ENCODE data around the gene FANCE. TPM values are rescaled to one million over a fixed set of nuclear protein-coding genes. Genes with fewer than 3 reads are reported as not detected.

FANCE gene
- total RNA-seq, 1 donor from 2014 or later = 33.4 TPM

- no peak for DNase-seq
- H3K27ac Mint-ChIP-seq (ENCODE audit: unreplicated experiment) = no peak overlapping the region
- TF ChIP-seq, protein P1, sequence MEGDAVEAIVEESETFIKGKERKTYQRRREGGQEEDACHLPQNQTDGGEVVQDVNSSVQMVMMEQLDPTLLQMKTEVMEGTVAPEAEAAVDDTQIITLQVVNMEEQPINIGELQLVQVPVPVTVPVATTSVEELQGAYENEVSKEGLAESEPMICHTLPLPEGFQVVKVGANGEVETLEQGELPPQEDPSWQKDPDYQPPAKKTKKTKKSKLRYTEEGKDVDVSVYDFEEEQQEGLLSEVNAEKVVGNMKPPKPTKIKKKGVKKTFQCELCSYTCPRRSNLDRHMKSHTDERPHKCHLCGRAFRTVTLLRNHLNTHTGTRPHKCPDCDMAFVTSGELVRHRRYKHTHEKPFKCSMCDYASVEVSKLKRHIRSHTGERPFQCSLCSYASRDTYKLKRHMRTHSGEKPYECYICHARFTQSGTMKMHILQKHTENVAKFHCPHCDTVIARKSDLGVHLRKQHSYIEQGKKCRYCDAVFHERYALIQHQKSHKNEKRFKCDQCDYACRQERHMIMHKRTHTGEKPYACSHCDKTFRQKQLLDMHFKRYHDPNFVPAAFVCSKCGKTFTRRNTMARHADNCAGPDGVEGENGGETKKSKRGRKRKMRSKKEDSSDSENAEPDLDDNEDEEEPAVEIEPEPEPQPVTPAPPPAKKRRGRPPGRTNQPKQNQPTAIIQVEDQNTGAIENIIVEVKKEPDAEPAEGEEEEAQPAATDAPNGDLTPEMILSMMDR (IDR thresholded peaks at IDR 0.05; ENCODE audit: partially characterized antibody, unreplicated experiment) = no peak
- peaks cover 2% of the 10 kb centered on the region for H3K9me3 Mint-ChIP-seq (ENCODE audit: unreplicated experiment)
- H3K27me3 Mint-ChIP-seq (ENCODE audit: unreplicated experiment) = peaks cover 3% of the 10 kb centered on the region
- no peaks in the 10 kb centered on the region for H3K36me3 Mint-ChIP-seq (ENCODE audit: unreplicated experiment)
- H3K4me1 Mint-ChIP-seq (ENCODE audit: low read depth, unreplicated experiment) = peaks cover 9% of the 10 kb centered on the region
- H3K4me3 Mint-ChIP-seq (ENCODE audit: unreplicated experiment) = no peak overlapping the region
Measured at GRCh38 chr6:35478259-35478658, 26.1 kb downstream of the FANCE start.

DNA sequence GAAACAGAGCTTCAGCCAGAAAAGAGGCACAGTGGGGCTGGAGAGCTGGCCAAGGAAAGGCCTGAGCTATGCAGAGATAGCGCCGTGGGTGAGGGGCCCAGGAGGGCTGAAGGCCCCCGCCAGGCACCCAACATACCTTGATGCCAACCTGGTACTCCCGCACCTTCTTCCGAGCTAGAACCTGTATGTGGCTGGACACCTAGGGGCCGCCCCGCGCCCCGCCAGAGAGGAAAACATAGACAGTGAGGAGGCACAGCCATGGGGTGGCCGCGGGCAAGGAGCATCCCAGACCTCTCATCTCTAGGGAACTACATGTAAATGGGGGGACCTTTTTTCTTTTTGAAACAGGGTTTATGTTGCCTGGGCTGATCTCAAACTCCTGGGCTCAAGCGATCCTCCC, 28.0 kb downstream of the FANCE start:
- no peak for DNase-seq
- Mint-ChIP-seq H3K36me3 (ENCODE audit: unreplicated experiment) (no peaks in the 10 kb centered on the region), H3K27me3 (ENCODE audit: unreplicated experiment) (peaks cover 6% of the 10 kb centered on the region), H3K27ac (ENCODE audit: unreplicated experiment) (no peak overlapping the region), H3K4me3 (ENCODE audit: unreplicated experiment) (no peak overlapping the region), H3K4me1 (ENCODE audit: low read depth, unreplicated experiment) (peaks cover 7% of the 10 kb centered on the region), H3K9me3 (ENCODE audit: unreplicated experiment) (peaks cover 2% of the 10 kb centered on the region)
- TF ChIP-seq, protein P1 (IDR thresholded peaks at IDR 0.05; ENCODE audit: partially characterized antibody, unreplicated experiment) = no peak

DNA sequence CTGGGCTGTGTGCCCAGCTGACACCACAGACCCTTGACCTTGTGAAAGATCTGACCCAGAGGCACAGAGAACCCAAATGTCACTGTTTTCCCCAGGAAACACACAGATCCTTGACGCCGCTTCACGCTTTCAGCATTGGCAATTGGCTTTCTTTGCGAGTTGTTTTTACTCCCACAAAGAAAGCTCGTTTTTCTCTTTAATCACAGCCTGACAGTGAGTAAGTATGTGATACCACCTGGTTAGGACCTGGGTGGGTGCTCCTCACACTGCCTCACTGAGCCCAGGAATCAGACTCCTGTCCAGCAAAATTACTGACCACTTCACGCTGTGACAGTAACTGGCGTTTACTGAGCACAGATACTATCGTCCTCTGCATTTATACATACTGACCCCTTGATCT, 29.1 kb downstream of the FANCE start:
- Mint-ChIP-seq H3K36me3 (ENCODE audit: unreplicated experiment) (no peaks in the 10 kb centered on the region), H3K27ac (ENCODE audit: unreplicated experiment) (no peak overlapping the region)

DNA sequence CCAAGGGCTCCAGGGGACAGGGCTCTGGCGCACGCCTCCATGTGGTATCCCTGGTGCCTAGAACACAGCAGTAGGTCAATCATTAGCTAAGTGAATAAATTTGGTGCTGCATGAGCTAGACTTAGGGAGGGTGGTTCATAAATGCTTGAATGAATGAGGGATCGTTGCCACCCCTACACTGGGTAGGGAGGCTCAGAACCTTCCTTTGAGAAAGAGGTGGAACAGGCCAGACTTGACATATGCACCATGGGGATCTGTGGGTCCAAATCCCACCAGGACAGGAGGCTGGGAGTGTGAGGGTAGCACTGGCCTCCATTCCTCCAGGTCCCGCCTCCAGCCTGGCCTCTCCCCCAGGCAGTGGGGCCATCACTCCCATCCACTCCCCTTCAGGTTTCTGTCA, 30.9 kb downstream of the FANCE start:
- H3K36me3 Mint-ChIP-seq (ENCODE audit: unreplicated experiment) = no peaks in the 10 kb centered on the region
- TF ChIP-seq, protein P1 (IDR thresholded peaks at IDR 0.05; ENCODE audit: partially characterized antibody, unreplicated experiment) = no peak

More for the DNA sequence above, 29.1 kb downstream of the FANCE start:
- Mint-ChIP-seq H3K27me3 (ENCODE audit: unreplicated experiment) (peaks cover 6% of the 10 kb centered on the region), H3K9me3 (ENCODE audit: unreplicated experiment) (peaks cover 2% of the 10 kb centered on the region), H3K4me3 (ENCODE audit: unreplicated experiment) (peak overlapping the region; percentile 18), H3K4me1 (ENCODE audit: low read depth, unreplicated experiment) (peaks cover 7% of the 10 kb centered on the region)
- no peak for DNase-seq
- TF ChIP-seq, protein P1 (IDR thresholded peaks at IDR 0.05; ENCODE audit: partially characterized antibody, unreplicated experiment) = no peak

DNA sequence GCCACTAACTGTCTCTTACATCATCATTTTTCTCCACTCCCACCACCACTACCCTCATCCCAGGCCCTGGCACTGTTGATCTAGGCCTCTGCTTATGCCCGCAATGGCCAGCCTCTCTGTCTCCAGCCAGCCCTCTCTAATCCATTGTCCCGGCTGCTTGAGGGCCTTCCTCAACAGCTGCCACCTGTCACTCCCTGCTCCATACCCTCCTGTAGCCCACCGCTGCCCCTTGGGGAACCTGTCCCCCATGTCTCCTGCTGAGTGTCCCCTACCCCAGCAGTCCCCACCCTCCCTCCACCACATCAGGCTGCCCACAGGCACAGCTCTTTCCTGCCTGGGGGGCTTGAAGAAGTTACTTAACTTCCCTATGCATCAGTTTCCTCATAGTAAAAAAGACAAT, 31.4 kb downstream of the FANCE start:
- TF ChIP-seq, protein P1 (IDR thresholded peaks at IDR 0.05; ENCODE audit: partially characterized antibody, unreplicated experiment) = no peak
- Mint-ChIP-seq H3K27me3 (ENCODE audit: unreplicated experiment) (peaks cover 6% of the 10 kb centered on the region), H3K36me3 (ENCODE audit: unreplicated experiment) (no peaks in the 10 kb centered on the region), H3K4me3 (ENCODE audit: unreplicated experiment) (no peak overlapping the region), H3K9me3 (ENCODE audit: unreplicated experiment) (peaks cover 2% of the 10 kb centered on the region), H3K27ac (ENCODE audit: unreplicated experiment) (peak overlapping the region; percentile 43), H3K4me1 (ENCODE audit: low read depth, unreplicated experiment) (peaks cover 14% of the 10 kb centered on the region)
- no peak for DNase-seq

More for the DNA sequence above, 30.9 kb downstream of the FANCE start:
- Mint-ChIP-seq H3K9me3 (ENCODE audit: unreplicated experiment) (peaks cover 4% of the 10 kb centered on the region), H3K4me1 (ENCODE audit: low read depth, unreplicated experiment) (peaks cover 13% of the 10 kb centered on the region), H3K27ac (ENCODE audit: unreplicated experiment) (peak overlapping the region; percentile 43), H3K4me3 (ENCODE audit: unreplicated experiment) (no peak overlapping the region), H3K27me3 (ENCODE audit: unreplicated experiment) (peaks cover 6% of the 10 kb centered on the region)
- DNase-seq = no peak
